ENCODE data around the gene CCDC12. TPM values are rescaled to one million over a fixed set of nuclear protein-coding genes. Genes with fewer than 3 reads are reported as not detected.

The CCDC12 gene
- total and polyA plus RNA-seq, 5 experiments from 2014 or later, result 58.8 to 106 (median 81.9) TPM

GRCh38 chr3:46999516-47000197, 23.1 kb upstream of the CCDC12 start:
- H3K9me3 Mint-ChIP-seq, result no peaks in the 10 kb centered on the region
- peaks cover 0 to 16% (median 1%) of the 10 kb centered on the region in 3 donors for H3K36me3 Mint-ChIP-seq
- no peak overlapping the region for H3K27ac Mint-ChIP-seq
- no peak for DNase-seq
- H3K4me3 Mint-ChIP-seq, result no peak overlapping the region
- peaks cover 15 to 23% (median 19%) of the 10 kb centered on the region in 4 donors for H3K4me1 Mint-ChIP-seq
- no peak for ATAC-seq
- POLR2A ChIA-PET, result interaction anchor here (0.5 to 0.9 kb wide), 2 partner anchors 9 to 43 kb away, joined by 3 read pairs; no protein-coding TSS in a partner anchor
- H3K27me3 Mint-ChIP-seq, result no peaks in the 10 kb centered on the region

DNA sequence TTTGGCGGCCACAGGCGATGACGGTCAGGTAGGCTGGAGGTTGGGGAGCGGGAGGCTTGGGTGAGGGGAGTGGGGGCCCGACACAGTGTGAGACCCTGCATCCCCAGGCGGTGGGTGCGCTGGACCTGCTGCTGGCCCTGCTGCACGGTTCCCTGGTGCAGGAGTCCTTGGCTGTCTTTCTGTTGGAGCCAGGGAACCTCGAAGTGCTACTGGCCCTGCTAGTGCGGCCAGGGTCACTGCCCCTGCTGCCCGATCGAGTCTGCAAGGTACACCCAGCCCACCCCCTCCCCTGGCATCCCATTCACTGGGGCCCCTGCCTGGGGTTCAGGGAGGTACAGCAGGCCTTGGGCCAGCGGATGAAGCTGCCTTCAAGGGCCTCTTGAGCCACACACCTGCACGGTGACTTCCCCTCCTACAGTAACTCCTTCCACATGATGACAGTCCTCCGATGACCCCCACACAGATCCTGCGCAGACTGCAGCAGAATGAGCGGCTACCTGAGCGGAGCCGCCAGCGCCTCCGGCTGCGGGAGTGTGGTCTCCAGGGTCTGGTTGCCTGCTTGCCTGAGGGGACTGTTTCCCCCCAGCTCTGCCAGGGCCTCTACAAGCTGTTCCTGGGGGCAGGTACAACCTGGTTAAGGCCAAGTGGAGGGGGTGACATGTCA, 22.4 kb upstream of the CCDC12 start:
- H3K27me3 Mint-ChIP-seq, result no peaks in the 10 kb centered on the region
- H3K9me3 Mint-ChIP-seq, result no peaks in the 10 kb centered on the region
- peak overlapping the region in 4 of 10 donors; percentile 49 to 59 (median 52) for H3K27ac Mint-ChIP-seq
- DNase-seq (no peak), ATAC-seq (peak in 1 of 2 donors; percentile 16)
- peaks cover 15 to 23% (median 19%) of the 10 kb centered on the region in 4 donors for H3K4me1 Mint-ChIP-seq
- H3K4me3 Mint-ChIP-seq, result no peak overlapping the region
- peaks cover 0 to 13% (median 1%) of the 10 kb centered on the region in 3 donors for H3K36me3 Mint-ChIP-seq
- POLR2A ChIA-PET, result interaction anchor here (0.5 to 1.1 kb wide), 5 partner anchors 10 to 44 kb away, joined by 3 to 4 read pairs (median 3); partner anchors contain the start of genes CCDC12 and NBEAL2

DNA sequence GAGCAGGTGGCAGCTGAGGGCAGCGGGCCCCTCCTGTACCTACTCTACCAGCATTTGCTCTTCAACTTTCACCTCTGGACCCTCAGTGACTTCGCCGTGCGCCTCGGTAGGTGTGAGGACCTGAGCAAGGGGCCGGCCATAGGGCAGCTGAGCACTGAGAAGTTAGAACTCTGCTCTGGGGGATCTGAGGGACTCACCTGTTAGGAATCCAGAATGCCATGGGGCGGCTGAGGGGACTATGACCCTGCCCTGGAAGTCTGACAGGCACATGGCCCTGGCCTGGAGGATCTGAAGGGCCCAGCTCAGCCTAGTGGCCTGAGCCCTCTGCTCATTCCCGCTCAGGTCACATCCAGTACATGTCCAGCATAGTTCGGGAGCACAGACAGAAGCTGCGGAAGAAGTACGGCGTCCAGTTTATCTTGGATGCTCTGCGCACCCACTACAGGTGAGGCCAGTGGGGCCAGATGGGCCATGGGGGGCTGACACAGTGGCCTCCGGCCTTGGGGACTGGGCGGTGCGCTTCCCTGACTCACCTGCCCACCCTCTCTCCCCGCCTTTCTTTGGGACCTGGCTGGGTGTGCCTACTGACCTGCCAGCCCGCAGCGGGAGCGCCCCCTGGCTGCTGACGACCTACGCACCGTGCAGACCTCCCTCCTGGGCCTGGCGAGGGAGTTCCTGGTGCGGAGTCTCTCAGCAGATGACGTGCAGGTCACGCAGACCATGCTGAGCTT, 21.7 kb upstream of the CCDC12 start:
- POLR2A ChIA-PET, result interaction anchor here (0.6 to 1.5 kb wide), 4 partner anchors 11 to 27 kb away, joined by 3 to 4 read pairs (median 3); partner anchors contain the start of genes CCDC12 and NBEAL2
- H3K4me3 Mint-ChIP-seq, result peak overlapping the region in 1 of 10 donors; percentile 39
- ATAC-seq, result peak; percentile 86 to 93

GRCh38 chr3:46997453-46998091, 21.0 kb upstream of the CCDC12 start:
- POLR2A ChIA-PET, result interaction anchor here (1.1 to 1.5 kb wide), 7 partner anchors 10 to 75 kb away, joined by 3 to 6 read pairs (median 3); partner anchors contain the start of genes CCDC12 and NBEAL2
- Mint-ChIP-seq H3K4me1 (peaks cover 15 to 23% (median 21%) of the 10 kb centered on the region in 4 donors), H3K36me3 (peaks cover 0 to 4% (median 1%) of the 10 kb centered on the region in 3 donors), H3K27ac (peak overlapping the region in 3 of 10 donors; percentile 15 to 69 (median 59)), H3K4me3 (peak overlapping the region in 1 of 10 donors; percentile 3), H3K27me3 (no peaks in the 10 kb centered on the region), H3K9me3 (no peaks in the 10 kb centered on the region)
- ATAC-seq (no peak), DNase-seq (no peak)

More for the DNA sequence above, 21.7 kb upstream of the CCDC12 start:
- Mint-ChIP-seq H3K27ac (peak overlapping the region in 6 of 10 donors; percentile 49 to 85 (median 64)), H3K4me1 (peaks cover 15 to 23% (median 21%) of the 10 kb centered on the region in 4 donors), H3K27me3 (no peaks in the 10 kb centered on the region), H3K36me3 (peaks cover 0 to 8% (median 1%) of the 10 kb centered on the region in 3 donors), H3K9me3 (no peaks in the 10 kb centered on the region)
- peak; percentile 46 to 83 (median 74) for DNase-seq

DNA sequence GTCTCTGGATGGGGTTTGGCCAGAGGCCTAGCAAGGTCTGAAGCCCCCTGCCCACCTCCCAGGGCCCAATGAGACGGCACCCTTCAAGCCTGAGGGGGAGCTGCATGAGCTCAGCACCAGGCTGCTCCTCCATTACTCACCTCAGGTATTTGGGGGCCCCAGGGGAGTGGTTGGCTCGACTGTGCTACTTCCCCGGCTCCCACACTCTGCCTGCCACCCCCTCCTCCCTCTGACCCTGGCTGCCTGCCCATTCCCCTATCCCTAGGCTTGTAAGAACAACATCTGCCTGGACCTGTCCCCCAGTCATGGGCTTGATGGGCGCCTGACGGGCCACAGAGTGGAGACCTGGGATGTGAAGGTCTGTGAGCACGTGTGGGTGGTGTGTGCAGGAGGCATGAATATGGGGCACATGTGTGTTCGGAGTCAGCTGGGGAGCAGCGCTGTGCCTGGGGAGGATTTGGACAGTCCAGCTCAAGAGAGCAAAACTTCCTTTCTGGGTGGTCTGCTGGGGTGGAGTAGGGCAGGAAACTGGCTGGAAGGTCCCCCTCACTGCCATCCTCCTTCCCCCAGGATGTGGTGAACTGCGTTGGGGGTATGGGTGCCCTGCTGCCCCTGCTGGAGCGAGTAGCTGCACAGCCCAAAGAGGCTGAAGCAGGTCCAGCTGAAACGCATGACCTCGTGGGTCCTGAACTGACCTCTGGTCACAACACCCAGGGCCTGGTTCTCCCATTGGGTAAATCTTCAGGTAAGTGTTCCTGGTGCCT, 20.3 kb upstream of the CCDC12 start:
- POLR2A ChIA-PET, result interaction anchor here (1.1 to 1.5 kb wide), 5 partner anchors 9 to 74 kb away, joined by 3 to 6 read pairs (median 3); partner anchors contain the start of genes CCDC12 and NBEAL2
- Mint-ChIP-seq H3K4me3 (peak overlapping the region in 2 of 10 donors; percentile 3 to 37), H3K27me3 (no peaks in the 10 kb centered on the region), H3K9me3 (no peaks in the 10 kb centered on the region), H3K4me1 (peaks cover 14 to 25% (median 21%) of the 10 kb centered on the region in 4 donors), H3K36me3 (no peaks in the 10 kb centered on the region), H3K27ac (peak overlapping the region in 6 of 10 donors; percentile 36 to 76 (median 60))
- ATAC-seq (no peak), DNase-seq (no peak)

DNA sequence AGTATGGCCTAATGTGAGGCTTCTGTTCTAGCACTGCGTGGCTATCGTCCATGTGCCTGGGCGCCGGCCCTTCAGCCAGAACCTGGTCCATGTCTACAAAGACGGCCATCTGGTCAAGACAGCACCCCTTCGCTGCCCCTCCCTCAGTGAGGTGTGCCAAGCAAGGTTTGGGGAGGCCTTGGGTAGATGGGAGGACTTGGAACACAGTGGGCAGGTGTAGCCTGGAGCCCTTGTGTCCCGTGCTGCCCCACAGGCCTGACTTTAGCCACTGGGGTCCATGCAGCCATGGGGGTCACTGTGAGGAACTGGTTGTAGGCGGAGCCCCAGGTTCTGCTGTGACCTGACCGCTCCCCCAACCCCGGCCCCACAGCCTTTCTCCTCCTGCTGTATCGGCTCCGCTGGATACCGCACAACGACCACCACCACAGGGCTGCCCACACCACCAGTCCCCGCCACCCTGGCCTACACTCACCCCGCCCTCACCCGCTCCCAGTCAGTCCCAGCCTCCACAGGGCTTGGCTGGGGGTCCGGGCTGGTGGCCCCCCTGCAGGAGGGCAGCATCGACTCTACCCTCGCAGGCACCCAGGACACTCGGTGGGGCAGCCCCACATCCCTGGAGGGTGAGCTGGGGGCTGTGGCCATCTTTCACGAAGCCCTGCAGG, 19.5 kb upstream of the CCDC12 start:
- DNase-seq, result no peak
- no peak for ATAC-seq
- Mint-ChIP-seq H3K36me3 (no peaks in the 10 kb centered on the region), H3K27me3 (no peaks in the 10 kb centered on the region), H3K4me3 (no peak overlapping the region), H3K9me3 (no peaks in the 10 kb centered on the region), H3K27ac (peak overlapping the region in 1 of 10 donors; percentile 37), H3K4me1 (peaks cover 14 to 28% (median 21%) of the 10 kb centered on the region in 4 donors)
- POLR2A ChIA-PET, result interaction anchor here (1.1 to 1.5 kb wide), 4 partner anchors 8 to 73 kb away, joined by 3 to 6 read pairs (median 4); partner anchors contain the start of genes CCDC12 and NBEAL2

- POLR2A ChIA-PET, result interaction anchor here (0.5 to 0.6 kb wide), 3 partner anchors 11 to 166 kb away, joined by 3 to 4 read pairs (median 3); partner anchors contain the start of gene NBEAL2
- H3K4me1 Mint-ChIP-seq, result peaks cover 19 to 32% (median 27%) of the 10 kb centered on the region in 4 donors
- no peaks in the 10 kb centered on the region for H3K27me3 Mint-ChIP-seq
- ATAC-seq (no peak), DNase-seq (no peak)
- no peaks in the 10 kb centered on the region for H3K9me3 Mint-ChIP-seq
- peak overlapping the region in 2 of 10 donors; percentile 12 to 49 for H3K27ac Mint-ChIP-seq
- no peak overlapping the region for H3K4me3 Mint-ChIP-seq
- no peaks in the 10 kb centered on the region for H3K36me3 Mint-ChIP-seq
Observed at GRCh38 chr3:46994801-46995731, 18.5 kb upstream of the CCDC12 start.

- Mint-ChIP-seq H3K9me3 (no peaks in the 10 kb centered on the region), H3K27ac (peak overlapping the region in 1 of 10 donors; percentile 11), H3K36me3 (no peaks in the 10 kb centered on the region), H3K4me3 (no peak overlapping the region), H3K27me3 (no peaks in the 10 kb centered on the region), H3K4me1 (peaks cover 26 to 42% (median 37%) of the 10 kb centered on the region in 4 donors)
- DNase-seq, result no peak
- ATAC-seq, result no peak
- POLR2A ChIA-PET, result interaction anchor here (0.5 kb wide), 1 partner anchor 79 kb away, joined by 3 read pairs; no protein-coding TSS in a partner anchor
Observed at GRCh38 chr3:46993986-46994385, 17.4 kb upstream of the CCDC12 start.

DNA sequence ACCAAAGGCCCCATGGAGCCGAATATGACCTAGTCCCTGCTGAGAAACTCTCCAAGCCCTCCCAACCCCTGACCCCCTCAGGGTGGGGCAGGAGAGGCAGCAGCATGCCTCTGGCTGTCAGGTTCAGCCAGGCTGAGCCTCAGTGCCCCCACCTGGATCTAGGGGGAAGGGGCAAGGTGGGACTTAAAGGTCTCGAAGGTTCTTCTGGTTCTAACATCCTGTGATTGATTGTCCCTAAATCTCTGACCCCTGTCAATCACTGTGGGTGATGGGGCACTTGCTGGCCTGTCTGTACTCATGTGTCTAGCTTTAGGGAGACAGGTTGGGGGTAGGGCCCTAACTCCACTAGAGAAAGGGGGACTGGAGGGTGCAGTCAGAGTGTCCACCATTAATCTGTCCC, 16.7 kb upstream of the CCDC12 start:
- ATAC-seq (no peak), DNase-seq (no peak)
- no peaks in the 10 kb centered on the region for H3K36me3 Mint-ChIP-seq
- POLR2A ChIA-PET, result interaction anchor here (0.6 to 1.5 kb wide), 3 partner anchors 13 to 16 kb away, joined by 4 to 12 read pairs (median 4); partner anchors contain the start of gene NBEAL2
- peak overlapping the region in 3 of 10 donors; percentile 7 to 56 (median 29) for H3K27ac Mint-ChIP-seq
- H3K4me1 Mint-ChIP-seq, result peaks cover 29 to 44% (median 40%) of the 10 kb centered on the region in 4 donors
- H3K9me3 Mint-ChIP-seq, result no peaks in the 10 kb centered on the region
- H3K27me3 Mint-ChIP-seq, result no peaks in the 10 kb centered on the region
- no peak overlapping the region for H3K4me3 Mint-ChIP-seq

DNA sequence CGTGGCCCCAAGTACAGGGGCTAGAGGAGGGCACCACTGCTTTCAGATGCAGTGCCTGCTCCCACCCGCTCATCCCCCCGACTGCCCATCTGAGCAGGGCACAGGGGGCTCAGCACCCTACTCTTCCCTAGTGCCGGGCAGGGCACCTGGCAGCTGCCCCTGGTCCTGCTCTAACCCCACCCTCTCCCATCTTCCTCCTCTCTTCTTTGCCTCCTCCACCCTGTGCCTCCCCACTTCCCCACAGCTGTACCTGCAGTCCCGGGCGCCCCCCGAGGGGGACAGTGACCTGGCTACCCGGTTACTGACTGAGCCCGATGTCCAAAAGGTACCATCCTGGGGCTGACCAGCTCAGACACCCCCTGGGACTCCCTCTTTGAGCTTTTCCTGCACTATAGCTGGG, 15.7 kb upstream of the CCDC12 start:
- ATAC-seq (no peak), DNase-seq (no peak)
- Mint-ChIP-seq H3K27me3 (no peaks in the 10 kb centered on the region), H3K4me1 (peaks cover 27 to 46% (median 40%) of the 10 kb centered on the region in 4 donors), H3K9me3 (no peaks in the 10 kb centered on the region), H3K27ac (peak overlapping the region in 1 of 10 donors; percentile 17), H3K36me3 (no peaks in the 10 kb centered on the region), H3K4me3 (no peak overlapping the region)
- POLR2A ChIA-PET, result interaction anchor here (1.5 kb wide), 1 partner anchor 13 kb away, joined by 12 read pairs; the partner anchor contains the start of gene NBEAL2
